ENCODE results near the gene TUBG2. TPM values are rescaled to one million over a fixed set of nuclear protein-coding genes. Genes with fewer than 3 reads are reported as not detected.

The TUBG2 gene
- total RNA-seq (2021) (22.1 to 26.7 TPM (median 22.2 TPM) in 3 replicates), Bru-seq, nascent RNA (percentile 76 among the genes with signal in this experiment)
- long read RNA-seq, experiment 1, transcript TUBG2-201 (11 exons, 1,761 nt) = major isoform, 35 of 90 reads
- long read RNA-seq, experiment 1, partial matches to known transcripts = 9 of 90 reads
- long read RNA-seq, experiment 1, other reads (novel, unspliced or antisense) = 46 of 90 reads
- long read RNA-seq, experiment 2, transcript TUBG2-201 (11 exons, 1,761 nt) = major isoform, 8 of 28 reads
- long read RNA-seq, experiment 2, partial matches to known transcripts = 6 of 28 reads
- long read RNA-seq, experiment 2, other reads (novel, unspliced or antisense) = 14 of 28 reads
- long read RNA-seq, experiment 3, transcript TUBG2-201 (11 exons, 1,761 nt) = major isoform, 6 of 13 reads
- long read RNA-seq, experiment 3, partial matches to known transcripts = 2 of 13 reads
- long read RNA-seq, experiment 3, other reads (novel, unspliced or antisense) = 5 of 13 reads

DNA sequence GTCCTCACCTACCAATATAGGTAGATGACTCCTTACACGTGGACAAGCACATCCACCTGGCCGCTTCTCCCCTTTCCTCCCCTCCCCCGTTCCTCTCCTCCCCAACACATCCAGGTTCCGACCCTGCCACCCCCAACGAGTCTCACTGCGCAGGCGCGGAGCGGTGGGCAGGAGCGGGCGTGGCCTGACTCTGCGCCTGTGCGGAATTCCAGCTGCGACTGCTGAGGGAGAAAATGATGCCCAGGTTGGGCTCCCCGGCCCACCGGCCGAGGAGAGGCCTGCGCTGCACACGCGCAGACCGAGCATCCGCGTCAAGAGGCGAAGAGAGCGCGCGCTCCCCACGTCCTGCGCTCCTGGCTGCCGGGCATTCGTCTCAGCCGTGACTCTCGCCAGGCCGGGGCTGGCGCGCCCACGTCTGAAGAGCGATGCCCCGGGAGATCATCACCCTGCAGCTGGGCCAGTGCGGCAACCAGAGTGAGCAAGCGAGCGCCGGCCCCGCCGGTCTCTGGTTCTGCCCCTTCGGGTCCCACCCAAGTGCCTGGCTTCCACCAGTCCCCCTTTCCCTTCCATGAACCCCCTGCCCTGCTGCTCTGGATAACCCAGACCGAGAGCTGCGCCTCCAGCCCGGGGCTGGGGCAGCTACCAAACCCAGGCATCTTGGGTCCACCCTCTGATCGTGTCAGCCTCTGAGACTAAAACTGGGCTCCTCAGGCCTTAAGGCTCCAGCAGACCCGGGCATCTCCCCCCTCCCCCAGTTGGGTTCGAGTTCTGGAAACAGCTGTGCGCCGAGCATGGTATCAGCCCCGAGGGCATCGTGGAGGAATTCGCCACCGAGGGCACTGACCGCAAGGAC, at the start of gene TUBG2:
Gene TUBG2 (plus strand): TSS at position 206 of the 853 bp plus-strand sequence. CDS start 220 bp downstream, at position 426.
- ChIA-PET POLR2A (interaction anchor here (0.8 to 1.7 kb wide), 7 partner anchors 9 to 81 kb away, joined by 3 to 13 read pairs (median 4); partner anchors contain the start of gene RETREG3), CTCF (interaction anchor here (1.0 to 3.9 kb wide), 11 partner anchors 10 to 165 kb away, joined by 3 to 44 read pairs (median 8); partner anchors contain the start of genes BECN1, PLEKHH3, PSMC3IP and RETREG3)
- peak within 1 kb of the TSS; percentile 57 for H3K27ac Mint-ChIP-seq
- ATAC-seq (peak; percentile 88), DNase-seq (ENCODE audit: low spot score) (peak; percentile 96)
- peaks cover 10% of the 10 kb centered on the region for H3K9me3 Mint-ChIP-seq
- H3K36me3 Mint-ChIP-seq = peaks cover 18% of the 10 kb centered on the region
- H3K4me3 Mint-ChIP-seq = peak within 1 kb of the TSS; percentile 85
- H3K27me3 Mint-ChIP-seq (ENCODE audit: low read depth) = peaks cover 3% of the 10 kb centered on the region
- H3K4me1 Mint-ChIP-seq = peaks cover 11% of the 10 kb centered on the region
- TF ChIP-seq ZNF671 (CRISPR knock-in tag; IDR thresholded peaks at IDR 0.05) (no peak), GABPB1 (CRISPR knock-in tag; IDR thresholded peaks at IDR 0.05) (peak; percentile 67; the same call in 1 of the 2 replicates), PRRX2 (CRISPR knock-in tag; IDR thresholded peaks at IDR 0.05) (no peak), ZBTB21 (CRISPR knock-in tag; IDR thresholded peaks at IDR 0.05; ENCODE audit: borderline replicate concordance) (no peak), JUN (CRISPR knock-in tag; IDR thresholded peaks at IDR 0.05) (no peak), FOXP1 (CRISPR knock-in tag; IDR thresholded peaks at IDR 0.05; ENCODE audit: borderline replicate concordance) (0 out of 2 replicates have a peak, but pooled peaks have one; percentile 25)
- TF ChIP-seq, protein P1, sequence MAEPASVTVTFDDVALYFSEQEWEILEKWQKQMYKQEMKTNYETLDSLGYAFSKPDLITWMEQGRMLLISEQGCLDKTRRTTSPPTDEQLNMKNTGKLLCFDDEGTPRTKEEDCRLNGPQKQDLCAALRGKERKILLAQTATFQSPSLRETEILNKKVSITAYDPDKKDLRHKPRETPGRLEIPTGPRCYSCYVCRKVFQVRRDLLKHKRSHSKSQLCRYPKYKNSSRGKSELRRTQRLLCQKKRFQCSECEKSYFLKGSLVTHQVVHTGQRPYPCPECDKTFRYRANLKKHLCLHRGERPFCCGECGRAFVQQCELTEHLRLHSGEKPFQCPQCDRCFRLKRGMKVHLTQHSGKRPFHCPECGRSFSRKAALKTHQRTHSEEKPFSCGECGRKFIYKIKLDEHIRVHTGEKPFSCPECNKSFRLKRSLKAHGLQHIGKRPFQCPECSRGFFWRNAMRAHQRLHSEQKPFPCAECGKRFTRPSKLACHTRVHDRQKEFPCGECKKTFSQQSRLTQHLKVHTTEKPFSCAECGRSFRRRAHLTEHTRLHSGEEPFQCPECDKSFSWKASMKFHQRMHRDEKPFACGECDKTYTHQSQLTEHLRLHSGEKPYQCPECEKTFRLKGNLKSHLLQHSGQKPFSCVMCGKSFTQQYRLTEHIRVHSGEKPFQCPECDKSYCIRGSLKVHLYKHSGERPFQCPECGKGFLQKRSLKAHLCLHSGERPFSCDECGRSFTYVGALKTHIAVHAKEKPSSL (CRISPR knock-in tag; conservative IDR thresholded peaks at IDR 0.05) = no peak
- TF ChIP-seq, protein P2, sequence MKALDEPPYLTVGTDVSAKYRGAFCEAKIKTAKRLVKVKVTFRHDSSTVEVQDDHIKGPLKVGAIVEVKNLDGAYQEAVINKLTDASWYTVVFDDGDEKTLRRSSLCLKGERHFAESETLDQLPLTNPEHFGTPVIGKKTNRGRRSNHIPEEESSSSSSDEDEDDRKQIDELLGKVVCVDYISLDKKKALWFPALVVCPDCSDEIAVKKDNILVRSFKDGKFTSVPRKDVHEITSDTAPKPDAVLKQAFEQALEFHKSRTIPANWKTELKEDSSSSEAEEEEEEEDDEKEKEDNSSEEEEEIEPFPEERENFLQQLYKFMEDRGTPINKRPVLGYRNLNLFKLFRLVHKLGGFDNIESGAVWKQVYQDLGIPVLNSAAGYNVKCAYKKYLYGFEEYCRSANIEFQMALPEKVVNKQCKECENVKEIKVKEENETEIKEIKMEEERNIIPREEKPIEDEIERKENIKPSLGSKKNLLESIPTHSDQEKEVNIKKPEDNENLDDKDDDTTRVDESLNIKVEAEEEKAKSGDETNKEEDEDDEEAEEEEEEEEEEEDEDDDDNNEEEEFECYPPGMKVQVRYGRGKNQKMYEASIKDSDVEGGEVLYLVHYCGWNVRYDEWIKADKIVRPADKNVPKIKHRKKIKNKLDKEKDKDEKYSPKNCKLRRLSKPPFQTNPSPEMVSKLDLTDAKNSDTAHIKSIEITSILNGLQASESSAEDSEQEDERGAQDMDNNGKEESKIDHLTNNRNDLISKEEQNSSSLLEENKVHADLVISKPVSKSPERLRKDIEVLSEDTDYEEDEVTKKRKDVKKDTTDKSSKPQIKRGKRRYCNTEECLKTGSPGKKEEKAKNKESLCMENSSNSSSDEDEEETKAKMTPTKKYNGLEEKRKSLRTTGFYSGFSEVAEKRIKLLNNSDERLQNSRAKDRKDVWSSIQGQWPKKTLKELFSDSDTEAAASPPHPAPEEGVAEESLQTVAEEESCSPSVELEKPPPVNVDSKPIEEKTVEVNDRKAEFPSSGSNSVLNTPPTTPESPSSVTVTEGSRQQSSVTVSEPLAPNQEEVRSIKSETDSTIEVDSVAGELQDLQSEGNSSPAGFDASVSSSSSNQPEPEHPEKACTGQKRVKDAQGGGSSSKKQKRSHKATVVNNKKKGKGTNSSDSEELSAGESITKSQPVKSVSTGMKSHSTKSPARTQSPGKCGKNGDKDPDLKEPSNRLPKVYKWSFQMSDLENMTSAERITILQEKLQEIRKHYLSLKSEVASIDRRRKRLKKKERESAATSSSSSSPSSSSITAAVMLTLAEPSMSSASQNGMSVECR (CRISPR knock-in tag; IDR thresholded peaks at IDR 0.05; ENCODE audit: borderline replicate concordance) = peak; percentile 52; the same call in 1 of the 2 replicates
- TF ChIP-seq, protein P3, sequence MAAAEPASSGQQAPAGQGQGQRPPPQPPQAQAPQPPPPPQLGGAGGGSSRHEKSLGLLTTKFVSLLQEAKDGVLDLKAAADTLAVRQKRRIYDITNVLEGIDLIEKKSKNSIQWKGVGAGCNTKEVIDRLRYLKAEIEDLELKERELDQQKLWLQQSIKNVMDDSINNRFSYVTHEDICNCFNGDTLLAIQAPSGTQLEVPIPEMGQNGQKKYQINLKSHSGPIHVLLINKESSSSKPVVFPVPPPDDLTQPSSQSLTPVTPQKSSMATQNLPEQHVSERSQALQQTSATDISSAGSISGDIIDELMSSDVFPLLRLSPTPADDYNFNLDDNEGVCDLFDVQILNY (CRISPR knock-in tag; IDR thresholded peaks at IDR 0.05) = peak; percentile 43; the same call in 1 of the 2 replicates
- TF ChIP-seq, protein P4, sequence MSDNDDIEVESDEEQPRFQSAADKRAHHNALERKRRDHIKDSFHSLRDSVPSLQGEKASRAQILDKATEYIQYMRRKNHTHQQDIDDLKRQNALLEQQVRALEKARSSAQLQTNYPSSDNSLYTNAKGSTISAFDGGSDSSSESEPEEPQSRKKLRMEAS (CRISPR knock-in tag; IDR thresholded peaks at IDR 0.05) = peak; percentile 69; the same call in 1 of the 2 replicates
- TF ChIP-seq, protein P5, sequence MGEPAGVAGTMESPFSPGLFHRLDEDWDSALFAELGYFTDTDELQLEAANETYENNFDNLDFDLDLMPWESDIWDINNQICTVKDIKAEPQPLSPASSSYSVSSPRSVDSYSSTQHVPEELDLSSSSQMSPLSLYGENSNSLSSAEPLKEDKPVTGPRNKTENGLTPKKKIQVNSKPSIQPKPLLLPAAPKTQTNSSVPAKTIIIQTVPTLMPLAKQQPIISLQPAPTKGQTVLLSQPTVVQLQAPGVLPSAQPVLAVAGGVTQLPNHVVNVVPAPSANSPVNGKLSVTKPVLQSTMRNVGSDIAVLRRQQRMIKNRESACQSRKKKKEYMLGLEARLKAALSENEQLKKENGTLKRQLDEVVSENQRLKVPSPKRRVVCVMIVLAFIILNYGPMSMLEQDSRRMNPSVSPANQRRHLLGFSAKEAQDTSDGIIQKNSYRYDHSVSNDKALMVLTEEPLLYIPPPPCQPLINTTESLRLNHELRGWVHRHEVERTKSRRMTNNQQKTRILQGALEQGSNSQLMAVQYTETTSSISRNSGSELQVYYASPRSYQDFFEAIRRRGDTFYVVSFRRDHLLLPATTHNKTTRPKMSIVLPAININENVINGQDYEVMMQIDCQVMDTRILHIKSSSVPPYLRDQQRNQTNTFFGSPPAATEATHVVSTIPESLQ (CRISPR knock-in tag; IDR thresholded peaks at IDR 0.05) = no peak
- TF ChIP-seq, protein P6, sequence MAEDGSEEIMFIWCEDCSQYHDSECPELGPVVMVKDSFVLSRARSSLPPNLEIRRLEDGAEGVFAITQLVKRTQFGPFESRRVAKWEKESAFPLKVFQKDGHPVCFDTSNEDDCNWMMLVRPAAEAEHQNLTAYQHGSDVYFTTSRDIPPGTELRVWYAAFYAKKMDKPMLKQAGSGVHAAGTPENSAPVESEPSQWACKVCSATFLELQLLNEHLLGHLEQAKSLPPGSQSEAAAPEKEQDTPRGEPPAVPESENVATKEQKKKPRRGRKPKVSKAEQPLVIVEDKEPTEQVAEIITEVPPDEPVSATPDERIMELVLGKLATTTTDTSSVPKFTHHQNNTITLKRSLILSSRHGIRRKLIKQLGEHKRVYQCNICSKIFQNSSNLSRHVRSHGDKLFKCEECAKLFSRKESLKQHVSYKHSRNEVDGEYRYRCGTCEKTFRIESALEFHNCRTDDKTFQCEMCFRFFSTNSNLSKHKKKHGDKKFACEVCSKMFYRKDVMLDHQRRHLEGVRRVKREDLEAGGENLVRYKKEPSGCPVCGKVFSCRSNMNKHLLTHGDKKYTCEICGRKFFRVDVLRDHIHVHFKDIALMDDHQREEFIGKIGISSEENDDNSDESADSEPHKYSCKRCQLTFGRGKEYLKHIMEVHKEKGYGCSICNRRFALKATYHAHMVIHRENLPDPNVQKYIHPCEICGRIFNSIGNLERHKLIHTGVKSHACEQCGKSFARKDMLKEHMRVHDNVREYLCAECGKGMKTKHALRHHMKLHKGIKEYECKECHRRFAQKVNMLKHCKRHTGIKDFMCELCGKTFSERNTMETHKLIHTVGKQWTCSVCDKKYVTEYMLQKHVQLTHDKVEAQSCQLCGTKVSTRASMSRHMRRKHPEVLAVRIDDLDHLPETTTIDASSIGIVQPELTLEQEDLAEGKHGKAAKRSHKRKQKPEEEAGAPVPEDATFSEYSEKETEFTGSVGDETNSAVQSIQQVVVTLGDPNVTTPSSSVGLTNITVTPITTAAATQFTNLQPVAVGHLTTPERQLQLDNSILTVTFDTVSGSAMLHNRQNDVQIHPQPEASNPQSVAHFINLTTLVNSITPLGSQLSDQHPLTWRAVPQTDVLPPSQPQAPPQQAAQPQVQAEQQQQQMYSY (CRISPR knock-in tag; IDR thresholded peaks at IDR 0.05) = peak; percentile 70
- TF ChIP-seq, protein P7, sequence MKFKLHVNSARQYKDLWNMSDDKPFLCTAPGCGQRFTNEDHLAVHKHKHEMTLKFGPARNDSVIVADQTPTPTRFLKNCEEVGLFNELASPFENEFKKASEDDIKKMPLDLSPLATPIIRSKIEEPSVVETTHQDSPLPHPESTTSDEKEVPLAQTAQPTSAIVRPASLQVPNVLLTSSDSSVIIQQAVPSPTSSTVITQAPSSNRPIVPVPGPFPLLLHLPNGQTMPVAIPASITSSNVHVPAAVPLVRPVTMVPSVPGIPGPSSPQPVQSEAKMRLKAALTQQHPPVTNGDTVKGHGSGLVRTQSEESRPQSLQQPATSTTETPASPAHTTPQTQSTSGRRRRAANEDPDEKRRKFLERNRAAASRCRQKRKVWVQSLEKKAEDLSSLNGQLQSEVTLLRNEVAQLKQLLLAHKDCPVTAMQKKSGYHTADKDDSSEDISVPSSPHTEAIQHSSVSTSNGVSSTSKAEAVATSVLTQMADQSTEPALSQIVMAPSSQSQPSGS (CRISPR knock-in tag; IDR thresholded peaks at IDR 0.05; ENCODE audit: borderline replicate concordance, low read depth) = 0 out of 2 replicates have a peak, but pooled peaks have one; percentile 6

All from WTC11 (cell line).